ENCODE measurements around the gene KDM4E.

- TF ChIP-seq POLR2A (IDR thresholded peaks at IDR 0.05) (no peak), CTCF (IDR thresholded peaks at IDR 0.05) (no peak)
These were observed 20.8 kb downstream of the KDM4E start for GRCh38 chr11:95045812-95046211.

Measured in lower leg skin (tissue), 3 donors.